GM21619 (cell line): Measurements from ENCODE around the gene RIT1.
"Not testable (repeated sequence)": the region's sequence is repeated elsewhere in the genome, so short reads cannot be mapped to it uniquely, and the experiment has no call there.

Source experiments
- ATAC-seq: cut with Tn5 transposase; IDR thresholded peaks from one replicate; pipeline ENCODE4 v1.9.1; 2021; ENCODE audit not compliant: unreplicated experiment

RIT1 gene

GRCh38 chr1:155934097-155934935 lies 23.2 kb upstream of the RIT1 start, which contains the start of gene KHDC4:
KHDC4 (minus strand) TSS chr1:155934413; CDS start chr1:155934373, 40 bp downstream.
- ATAC-seq, result peak; percentile 94

GRCh38 chr1:155933591-155934096 lies 22.5 kb upstream of the RIT1 start:
- no peak for ATAC-seq

- ATAC-seq, result no peak
Measured at GRCh38 chr1:155932487-155932886, 21.3 kb upstream of the RIT1 start.

- no peak for ATAC-seq
Measured at GRCh38 chr1:155932081-155932480, 20.9 kb upstream of the RIT1 start.

GRCh38 chr1:155931332-155932038 lies 20.3 kb upstream of the RIT1 start:
- no peak for ATAC-seq

GRCh38 chr1:155930725-155931124 lies 19.6 kb upstream of the RIT1 start:
- not testable (repeated sequence) for ATAC-seq

- no peak for ATAC-seq
Measured at GRCh38 chr1:155929057-155929456, 17.9 kb upstream of the RIT1 start.

- no peak for ATAC-seq
Measured at GRCh38 chr1:155925506-155925905, 14.4 kb upstream of the RIT1 start.

- no peak for ATAC-seq
Measured at GRCh38 chr1:155920717-155921116, 9.6 kb upstream of the RIT1 start.

- no peak for ATAC-seq
Measured at GRCh38 chr1:155919801-155920200, 8.7 kb upstream of the RIT1 start.

- no peak for ATAC-seq
Measured at GRCh38 chr1:155918660-155919059, 7.5 kb upstream of the RIT1 start.

GRCh38 chr1:155913969-155914757 lies 3.0 kb upstream of the RIT1 start:
- no peak for ATAC-seq

GRCh38 chr1:155912056-155912536 lies 947 bp upstream of the RIT1 start:
- ATAC-seq, result no peak

GRCh38 chr1:155910621-155911121 lies 478 bp downstream of the RIT1 start:
- ATAC-seq, result peak; percentile 26

- ATAC-seq, result no peak
Measured at GRCh38 chr1:155909894-155910293, 1.3 kb downstream of the RIT1 start.

- no peak for ATAC-seq
Measured at GRCh38 chr1:155904261-155904660, 6.9 kb downstream of the RIT1 start.

- no peak for ATAC-seq
Measured at GRCh38 chr1:155900161-155900560, 11.0 kb downstream of the RIT1 start.

GRCh38 chr1:155899683-155900082 lies 11.5 kb downstream of the RIT1 start:
- no peak for ATAC-seq

GRCh38 chr1:155898888-155899287 lies 12.3 kb downstream of the RIT1 start:
- ATAC-seq, result no peak

GRCh38 chr1:155897746-155898145 lies 13.4 kb downstream of the RIT1 start:
- ATAC-seq, result no peak

- ATAC-seq, result not testable (repeated sequence)
Measured at GRCh38 chr1:155896476-155896875, 14.7 kb downstream of the RIT1 start.
